GM23338 (cell line): ENCODE measurements around the gene FRMD1. TPM values are rescaled to one million over a fixed set of nuclear protein-coding genes. Genes with fewer than 3 reads are reported as not detected.

Source experiments
- ATAC-seq: fragments of 200-7000 bp; cut with Tn5 transposase; 3 replicates; pipeline ENCODE4 v1.9.1; 2020
- DNase-seq: peaks from one replicate; pipeline ENCODE4 v3.0.0-alpha.2; 2015; ENCODE audit warnings: low spot score
- H2AFZ ChIP-seq: fragments of 200-600 bp; sonication (generic); 2 replicates; pipeline ENCODE4 v1.8.0; 2016; ENCODE audit warnings: antibody characterized with exemption, mild to moderate bottlenecking, moderate library complexity
- H3F3A ChIP-seq: fragments of 200-600 bp; sonication (generic); replicated peaks from 2 replicates; pipeline ENCODE4 v1.8.0; 2017; ENCODE audit warnings: antibody characterized with exemption, mixed run types, low read depth
- H3K27ac ChIP-seq: fragments of 200-600 bp; sonication (generic); 2 replicates; pipeline ENCODE4 v1.6.1; 2016; ENCODE audit warnings: low read depth
- H3K27me3 ChIP-seq: fragments of 200-600 bp; sonication (generic); 2 replicates; pipeline ENCODE4 v1.8.0; 2016; ENCODE audit warnings: mild to moderate bottlenecking, mixed run types, moderate library complexity; ENCODE audit not compliant: insufficient read depth
- H3K36me3 ChIP-seq: fragments of 200-600 bp; sonication (generic); 2 replicates; pipeline ENCODE4 v1.8.0; 2016; ENCODE audit warnings: mild to moderate bottlenecking; ENCODE audit not compliant: insufficient read depth
- H3K4me1 ChIP-seq: fragments of 200-600 bp; sonication (generic); 2 replicates; pipeline ENCODE4 v1.8.0; 2016; ENCODE audit warnings: mild to moderate bottlenecking, moderate library complexity; ENCODE audit not compliant: insufficient read depth
- H3K4me2 ChIP-seq: fragments of 200-600 bp; sonication (generic); 2 replicates; pipeline ENCODE4 v1.7.1; 2017; ENCODE audit warnings: mixed run types
- H3K4me3 ChIP-seq: fragments of 200-600 bp; sonication (generic); 2 replicates; pipeline ENCODE4 v1.6.1; 2016; ENCODE audit warnings: mixed run types
- H3K79me2 ChIP-seq: fragments of 200-600 bp; sonication (generic); replicated peaks from 2 replicates; pipeline ENCODE4 v1.8.0; 2017; ENCODE audit warnings: mild to moderate bottlenecking; ENCODE audit not compliant: insufficient read depth
- H3K9me2 ChIP-seq: fragments of 200-600 bp; sonication (generic); 2 replicates; pipeline ENCODE4 v1.8.0; 2017; ENCODE audit not compliant: insufficient read depth
- H4K20me1 ChIP-seq: fragments of 200-600 bp; sonication (generic); replicated peaks from 2 replicates; pipeline ENCODE4 v1.8.0; 2017; ENCODE audit warnings: mild to moderate bottlenecking; ENCODE audit not compliant: insufficient read depth
- H3K27ac Mint-ChIP-seq: 2 replicates; pipeline ENCODE4 v1.8.0; 2020; ENCODE audit warnings: inconsistent platforms, mild to moderate bottlenecking, moderate library complexity, mixed read lengths
- H3K27me3 Mint-ChIP-seq: 3 replicates; pipeline ENCODE4 v1.8.0; 2022; ENCODE audit warnings: low read depth, mild to moderate bottlenecking, moderate library complexity, mixed read lengths, inconsistent platforms; ENCODE audit not compliant: insufficient read depth, poor library complexity
- H3K36me3 Mint-ChIP-seq: 3 replicates; pipeline ENCODE4 v1.8.0; 2021; ENCODE audit warnings: low read depth, mild to moderate bottlenecking, inconsistent platforms, moderate library complexity, mixed read lengths
- H3K4me1 Mint-ChIP-seq: 3 replicates; pipeline ENCODE4 v1.8.0; 2020; ENCODE audit warnings: mild to moderate bottlenecking, inconsistent platforms, mixed read lengths
- H3K4me3 Mint-ChIP-seq: 3 replicates; pipeline ENCODE4 v1.8.0; 2021; ENCODE audit warnings: moderate library complexity, mild to moderate bottlenecking, inconsistent platforms, mixed read lengths
- H3K9me3 Mint-ChIP-seq: 3 replicates; pipeline ENCODE4 v1.8.0; 2020; ENCODE audit warnings: moderate library complexity, mild to moderate bottlenecking, inconsistent platforms, mixed read lengths
- CREB1 ChIP-seq: fragments of 250-450 bp; sonication (Bioruptor Pico); IDR thresholded peaks from 2 replicates; pipeline ENCODE4 v1.5.0; 2020; ENCODE audit warnings: low read depth, mild to moderate bottlenecking, moderate library complexity
- ETS1 ChIP-seq: IDR thresholded peaks from 2 replicates; pipeline ENCODE4 v1.6.1; 2016; ENCODE audit warnings: antibody characterized with exemption
- EZH2 ChIP-seq: fragments of 200-600 bp; sonication (generic); IDR thresholded peaks from one replicate; pipeline ENCODE4 v1.8.0; 2017; ENCODE audit warnings: antibody characterized with exemption, mild to moderate bottlenecking, low read depth; ENCODE audit not compliant: unreplicated experiment
- EZH2phosphoT487 ChIP-seq: fragments of 200-600 bp; sonication (generic); IDR thresholded peaks from one replicate; pipeline ENCODE4 v1.8.1; 2018; ENCODE audit warnings: antibody characterized with exemption; ENCODE audit not compliant: unreplicated experiment
- JUNB ChIP-seq: IDR thresholded peaks from one replicate; pipeline ENCODE4 v1.6.1; 2016; ENCODE audit warnings: antibody characterized with exemption; ENCODE audit not compliant: unreplicated experiment
- NANOG ChIP-seq: IDR thresholded peaks from 2 replicates; pipeline ENCODE4 v1.6.1; 2016; ENCODE audit warnings: antibody characterized with exemption, borderline replicate concordance
- POLR2AphosphoS5 ChIP-seq: IDR thresholded peaks from 2 replicates; pipeline ENCODE4 v1.6.1; 2016; ENCODE audit warnings: antibody characterized with exemption, low read depth
- STAT1 ChIP-seq: IDR thresholded peaks from one replicate; pipeline ENCODE4 v1.6.1; 2016; ENCODE audit warnings: antibody characterized with exemption; ENCODE audit not compliant: unreplicated experiment
- ZNF114 ChIP-seq: fragments of 250-450 bp; sonication (Bioruptor Pico); IDR thresholded peaks from 2 replicates; pipeline ENCODE4 v1.5.0; 2020; ENCODE audit warnings: mild to moderate bottlenecking, moderate library complexity
- polyA plus RNA-seq: library from polyadenylated mRNA; unstranded; fragments of >200 nt; fragmentation: Nextera tagmentation; extraction: Ambion mirVana; gene quantifications from 2 replicates; pipeline ENCODE4 v1.2.1, GENCODE V29; 2016
- total RNA-seq: library from RNA; depleted of rRNA; stranded (reverse); fragments of >200 nt; shearing (Covaris generic); gene quantifications from 2 replicates; pipeline ENCODE4 v1.2.3, GENCODE V29; 2014
- TF ChIP-seq, protein P1 (sequence below), 2 experiments: fragments of 200-600 bp in 1 of 2; sonication (generic) in 1 of 2; conservative IDR thresholded peaks; 2 replicates each; pipeline versions ENCODE4 v1.5.1 to v1.6.1; 2016 to 2017; ENCODE audit warnings: antibody characterized with exemption in 2 of 2, low read depth in 2 of 2, mild to moderate bottlenecking in 2 of 2, moderate library complexity in 1 of 2

Gene FRMD1
- total and polyA plus RNA-seq, 2 experiments from 2014 or later: 1.0 to 2.0 TPM

- H3K27me3 ChIP-seq: no peaks in the 10 kb centered on the region
- H3K4me3 Mint-ChIP-seq: no peak overlapping the region
- no peak for DNase-seq
These were observed 14.6 kb upstream of the FRMD1 start for GRCh38 chr6:168093634-168094033.

GRCh38 chr6:168093071-168093505, 14.1 kb upstream of the FRMD1 start:
- H4K20me1 ChIP-seq: no peaks in the 10 kb centered on the region
- TF ChIP-seq CREB1 (CRISPR knock-in tag): no peak
- no peak for TF ChIP-seq EZH2
- TF ChIP-seq ETS1: no peak
- no peak for TF ChIP-seq STAT1
- no peak for TF ChIP-seq NANOG
- TF ChIP-seq EZH2phosphoT487: no peak
- TF ChIP-seq ZNF114: no peak
- TF ChIP-seq, protein P1, sequence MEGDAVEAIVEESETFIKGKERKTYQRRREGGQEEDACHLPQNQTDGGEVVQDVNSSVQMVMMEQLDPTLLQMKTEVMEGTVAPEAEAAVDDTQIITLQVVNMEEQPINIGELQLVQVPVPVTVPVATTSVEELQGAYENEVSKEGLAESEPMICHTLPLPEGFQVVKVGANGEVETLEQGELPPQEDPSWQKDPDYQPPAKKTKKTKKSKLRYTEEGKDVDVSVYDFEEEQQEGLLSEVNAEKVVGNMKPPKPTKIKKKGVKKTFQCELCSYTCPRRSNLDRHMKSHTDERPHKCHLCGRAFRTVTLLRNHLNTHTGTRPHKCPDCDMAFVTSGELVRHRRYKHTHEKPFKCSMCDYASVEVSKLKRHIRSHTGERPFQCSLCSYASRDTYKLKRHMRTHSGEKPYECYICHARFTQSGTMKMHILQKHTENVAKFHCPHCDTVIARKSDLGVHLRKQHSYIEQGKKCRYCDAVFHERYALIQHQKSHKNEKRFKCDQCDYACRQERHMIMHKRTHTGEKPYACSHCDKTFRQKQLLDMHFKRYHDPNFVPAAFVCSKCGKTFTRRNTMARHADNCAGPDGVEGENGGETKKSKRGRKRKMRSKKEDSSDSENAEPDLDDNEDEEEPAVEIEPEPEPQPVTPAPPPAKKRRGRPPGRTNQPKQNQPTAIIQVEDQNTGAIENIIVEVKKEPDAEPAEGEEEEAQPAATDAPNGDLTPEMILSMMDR (conservative IDR thresholded peaks at IDR 0.05; ENCODE audit: low read depth in 2 of 2): no peak
- no peak for TF ChIP-seq JUNB

More at GRCh38 chr6:168093634-168094033, 14.6 kb upstream of the FRMD1 start:
- Mint-ChIP-seq H3K4me1 (peaks cover 34% of the 10 kb centered on the region), H3K27ac (no peak overlapping the region), H3K9me3 (no peaks in the 10 kb centered on the region; the same call in 2 of the 3 replicates), H3K27me3 (peaks cover 7% of the 10 kb centered on the region), H3K36me3 (no peaks in the 10 kb centered on the region)
- H3K27ac ChIP-seq: no peak overlapping the region
- no peak overlapping the region for H3K4me3 ChIP-seq
- H3K79me2 ChIP-seq: no peaks in the 10 kb centered on the region
- H4K20me1 ChIP-seq: no peaks in the 10 kb centered on the region
- no peak for ATAC-seq
- H3F3A ChIP-seq: no peaks in the 10 kb centered on the region
- no peak for TF ChIP-seq POLR2AphosphoS5
- TF ChIP-seq NANOG: no peak
- TF ChIP-seq JUNB: no peak
- no peak for TF ChIP-seq EZH2phosphoT487
- TF ChIP-seq, protein P1 (conservative IDR thresholded peaks at IDR 0.05; ENCODE audit: low read depth in 2 of 2): no peak
- H3K36me3 ChIP-seq: no peaks in the 10 kb centered on the region
- H3K4me1 ChIP-seq: no peaks in the 10 kb centered on the region
- H3K4me2 ChIP-seq: no peak overlapping the region
- no peak overlapping the region for H2AFZ ChIP-seq
- no peaks in the 10 kb centered on the region for H3K9me2 ChIP-seq

More at GRCh38 chr6:168093071-168093505, 14.1 kb upstream of the FRMD1 start:
- H3K9me3 Mint-ChIP-seq: no peaks in the 10 kb centered on the region; the same call in 2 of the 3 replicates
- no peak overlapping the region for H3K4me2 ChIP-seq
- H3K4me1 Mint-ChIP-seq: peaks cover 36% of the 10 kb centered on the region
- H3K27me3 ChIP-seq: no peaks in the 10 kb centered on the region
- no peak overlapping the region for H3K27ac ChIP-seq
- H3F3A ChIP-seq: no peaks in the 10 kb centered on the region
- no peak overlapping the region for H3K4me3 ChIP-seq
- DNase-seq (no peak), ATAC-seq (no peak)
- no peak overlapping the region for H2AFZ ChIP-seq
- H3K36me3 Mint-ChIP-seq: no peaks in the 10 kb centered on the region
- H3K79me2 ChIP-seq: no peaks in the 10 kb centered on the region
- no peak overlapping the region for H3K4me3 Mint-ChIP-seq
- H3K4me1 ChIP-seq: no peaks in the 10 kb centered on the region
- peaks cover 10% of the 10 kb centered on the region for H3K27me3 Mint-ChIP-seq
- H3K9me2 ChIP-seq: no peaks in the 10 kb centered on the region
- no peak overlapping the region for H3K27ac Mint-ChIP-seq
- H3K36me3 ChIP-seq: no peaks in the 10 kb centered on the region
